RWPE2 (cell line): ENCODE results near the gene OR4E2.
"Not testable (repeated sequence)": the region's sequence is repeated elsewhere in the genome, so short reads cannot be mapped to it uniquely, and the experiment has no call there.

Experiments used
- ATAC-seq: fragments of 200-7000 bp; cut with Tn5 transposase; 3 replicates; pipeline ENCODE4 v1.9.1; 2021; ENCODE audit warnings: low read depth
- DNase-seq: peaks from one replicate; pipeline ENCODE4 v3.0.0-alpha.2; 2020; ENCODE audit warnings: low spot score
- H3K27ac ChIP-seq: fragments of 450-650 bp; 2 replicates; pipeline ENCODE4 v1.5.1; 2017; ENCODE audit warnings: mild to moderate bottlenecking; ENCODE audit not compliant: poor library complexity, severe bottlenecking
- H3K27me3 ChIP-seq: fragments of 250-450 bp; sonication (Bioruptor Pico); 2 replicates; pipeline ENCODE4 v1.5.1; 2021; ENCODE audit warnings: mild to moderate bottlenecking, moderate library complexity; ENCODE audit not compliant: insufficient read depth, poor library complexity, severe bottlenecking
- H3K36me3 ChIP-seq: fragments of 250-450 bp; sonication (Bioruptor Pico); 2 replicates; pipeline ENCODE4 v1.5.1; 2020; ENCODE audit warnings: low read depth, mild to moderate bottlenecking, moderate library complexity
- H3K4me1 ChIP-seq: fragments of 250-450 bp; sonication (Bioruptor Pico); 2 replicates; pipeline ENCODE4 v1.5.1; 2021; ENCODE audit warnings: mild to moderate bottlenecking, moderate library complexity; ENCODE audit not compliant: insufficient read depth, poor library complexity, severe bottlenecking
- H3K4me3 ChIP-seq: fragments of 250-450 bp; sonication (Bioruptor Pico); 2 replicates; pipeline ENCODE4 v1.5.1; 2021; ENCODE audit warnings: mild to moderate bottlenecking, moderate library complexity; ENCODE audit not compliant: severe bottlenecking
- H3K9me3 ChIP-seq: fragments of 250-450 bp; sonication (Bioruptor Pico); 2 replicates; pipeline ENCODE4 v1.5.1; 2021; ENCODE audit warnings: mild to moderate bottlenecking, moderate library complexity; ENCODE audit not compliant: severe bottlenecking
- CTCF ChIP-seq: fragments of 450-650 bp; IDR thresholded peaks from one replicate; pipeline ENCODE4 v1.5.1; 2017; ENCODE audit warnings: mild to moderate bottlenecking, moderate library complexity; ENCODE audit not compliant: poor library complexity, severe bottlenecking

OR4E2 gene

GRCh38 chr14:21675566-21675965, 21.9 kb downstream of the OR4E2 start:
- peaks cover 25% of the 10 kb centered on the region for H3K27me3 ChIP-seq
- ATAC-seq: no peak
- no peaks in the 10 kb centered on the region for H3K36me3 ChIP-seq
- TF ChIP-seq CTCF: no peak
- H3K9me3 ChIP-seq: peaks cover 2% of the 10 kb centered on the region
- no peak overlapping the region for H3K27ac ChIP-seq
- no peak for DNase-seq
- no peaks in the 10 kb centered on the region for H3K4me1 ChIP-seq
- H3K4me3 ChIP-seq: no peak overlapping the region

DNA sequence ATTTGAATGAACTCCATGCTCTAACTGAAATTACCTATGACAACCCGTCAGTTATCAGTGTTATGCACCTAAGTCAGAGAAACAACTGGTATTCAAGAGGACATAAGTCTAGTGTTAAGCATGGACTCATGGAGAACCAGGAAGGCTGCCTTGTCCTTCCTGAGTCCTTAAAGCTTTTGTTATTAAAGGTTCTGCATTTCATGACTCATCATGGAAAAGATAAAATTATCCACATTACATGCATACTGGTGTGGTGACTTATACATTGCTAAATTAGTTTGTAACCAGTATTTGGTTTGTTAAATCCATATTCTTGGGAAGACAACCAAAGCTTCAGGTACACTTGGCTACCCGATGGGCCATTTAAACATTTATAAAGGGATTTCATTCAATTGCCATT, 26.4 kb downstream of the OR4E2 start:
- no peak overlapping the region for H3K4me3 ChIP-seq
- DNase-seq: no peak
- peaks cover 27% of the 10 kb centered on the region for H3K27me3 ChIP-seq
- no peak for TF ChIP-seq CTCF
- ATAC-seq: peak; percentile 78
- no peak overlapping the region for H3K27ac ChIP-seq
- H3K36me3 ChIP-seq: no peaks in the 10 kb centered on the region
- no peaks in the 10 kb centered on the region for H3K4me1 ChIP-seq
- peaks cover 2% of the 10 kb centered on the region for H3K9me3 ChIP-seq

DNA sequence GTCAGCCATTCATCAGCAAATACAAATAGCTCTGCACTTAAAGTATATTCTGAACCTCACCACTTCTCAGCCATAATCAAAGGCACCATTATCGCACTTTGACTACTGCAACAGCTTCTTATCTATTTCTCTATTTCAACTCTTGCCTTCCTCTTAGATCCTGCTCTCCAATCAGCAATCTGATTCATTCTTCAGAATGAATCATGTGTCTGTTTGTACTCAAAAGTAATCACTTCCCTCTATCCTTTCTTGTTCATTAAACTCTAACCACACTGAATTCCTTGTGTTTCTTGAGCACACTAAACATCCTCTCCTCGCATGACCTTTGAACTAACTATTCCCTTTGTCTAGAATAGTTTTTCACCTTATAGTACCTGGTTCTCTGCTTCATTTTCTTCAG, 32.8 kb downstream of the OR4E2 start:
- Histone ChIP-seq H3K4me3 (no peak overlapping the region), H3K36me3 (no peaks in the 10 kb centered on the region), H3K27ac (no peak overlapping the region), H3K9me3 (no peaks in the 10 kb centered on the region), H3K4me1 (no peaks in the 10 kb centered on the region), H3K27me3 (peaks cover 12% of the 10 kb centered on the region)
- TF ChIP-seq CTCF: no peak
- ATAC-seq: no peak
- no peak for DNase-seq

DNA sequence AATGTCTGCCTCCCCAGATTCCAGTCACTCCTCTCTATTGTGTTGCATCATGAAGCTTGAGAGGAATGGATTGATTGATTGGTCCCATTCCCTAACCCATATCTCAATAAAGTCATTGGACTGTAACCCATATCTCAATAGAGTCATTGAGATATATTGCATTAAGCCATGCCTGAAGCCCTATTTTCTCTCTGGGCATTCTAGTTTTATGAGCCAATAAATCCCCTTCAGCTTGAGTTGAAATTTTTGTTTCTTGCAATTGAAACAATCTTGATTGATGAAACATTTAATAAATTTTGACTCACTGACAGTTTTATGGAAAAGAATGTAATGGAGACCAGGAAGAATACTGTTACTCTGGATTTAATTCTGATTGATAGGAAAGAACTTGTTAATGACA, 40.8 kb downstream of the OR4E2 start:
- no peak for DNase-seq
- Histone ChIP-seq H3K4me3 (no peak overlapping the region), H3K27ac (no peak overlapping the region), H3K36me3 (no peaks in the 10 kb centered on the region), H3K4me1 (no peaks in the 10 kb centered on the region), H3K9me3 (no peaks in the 10 kb centered on the region), H3K27me3 (peaks cover 24% of the 10 kb centered on the region)
- TF ChIP-seq CTCF: no peak
- no peak for ATAC-seq

DNA sequence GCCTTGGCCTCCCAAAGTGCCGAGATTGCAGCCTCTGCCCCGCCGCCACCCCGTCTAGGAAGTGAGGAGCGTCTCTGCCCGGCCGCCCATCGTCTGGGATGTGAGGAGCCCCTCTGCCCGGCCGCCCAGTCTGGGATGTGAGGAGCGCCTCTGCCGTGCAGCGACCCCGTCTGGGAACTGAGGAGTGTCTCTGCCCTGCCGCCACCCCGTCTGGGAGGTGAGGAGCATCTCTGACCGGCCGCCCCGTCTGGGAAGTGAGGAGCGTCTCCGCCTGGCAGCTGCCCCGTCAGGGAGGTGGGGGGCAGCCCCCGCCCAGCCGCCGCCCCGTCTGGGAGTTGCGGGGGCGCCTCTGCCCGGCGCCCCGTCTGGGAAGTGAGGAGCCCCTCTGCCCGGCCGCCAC, 44.0 kb downstream of the OR4E2 start:
- H3K27me3 ChIP-seq: peaks cover 20% of the 10 kb centered on the region
- H3K4me1 ChIP-seq, H3K9me3 ChIP-seq, H3K36me3 ChIP-seq, H3K27ac ChIP-seq, DNase-seq, ATAC-seq, H3K4me3 ChIP-seq: not testable (repeated sequence)

- not testable (repeated sequence) for H3K27ac ChIP-seq, H3K4me1 ChIP-seq, H3K36me3 ChIP-seq, H3K9me3 ChIP-seq, DNase-seq, H3K4me3 ChIP-seq, ATAC-seq
- peaks cover 19% of the 10 kb centered on the region for H3K27me3 ChIP-seq
Observed at GRCh38 chr14:21698538-21698937, 44.9 kb downstream of the OR4E2 start.
